A549 treated with AZD2906 at 1 μM for 4 hours (cell line): ENCODE measurements around the gene CFB. TPM values are rescaled to one million over a fixed set of nuclear protein-coding genes. Genes with fewer than 3 reads are reported as not detected.

Experiments used
- total RNA-seq: library from RNA; stranded (reverse); fragments of 200-300 nt; extraction: Qiagen RNA extraction; gene quantifications from 5 replicates; pipeline ENCODE4 v1.2.3, GENCODE V29; 2022

CFB gene
- total RNA-seq, result 1.3 to 3.0 TPM (median 2.0 TPM) in 5 replicates

GRCh38 chr6:31945507-31946369 lies at the start of gene CFB:
Gene CFB, plus strand, starts transcription at chr6:31946095. Its CDS starts 127 bp downstream, at chr6:31946222.

GRCh38 chr6:31897612-31898382 lies 48.1 kb upstream of the CFB start, which contains the start of gene EHMT2:
Gene EHMT2, minus strand, starts transcription at chr6:31897698. Its CDS starts 21 bp downstream, at chr6:31897677.

GRCh38 chr6:31901953-31902643 lies 43.8 kb upstream of the CFB start, which contains the start of gene ZBTB12:
Gene ZBTB12, minus strand, starts transcription at chr6:31902086. Its CDS starts 781 bp downstream, at chr6:31901305.

GRCh38 chr6:31927242-31927862 lies 18.5 kb upstream of the CFB start, which contains the start of gene C2:
Gene C2, plus strand, starts transcription at chr6:31927717. Its CDS starts 36 bp downstream, at chr6:31927753.

GRCh38 chr6:31958741-31959739 lies 13.1 kb downstream of the CFB start, which contains the start of the genes NELFE and SKIC2:
Gene NELFE, minus strand, starts transcription at chr6:31958971. Its CDS starts 525 bp downstream, at chr6:31958446.
Gene SKIC2, plus strand, starts transcription at chr6:31959175. Its CDS starts 18 bp downstream, at chr6:31959193.

GRCh38 chr6:31971993-31972708 lies 26.3 kb downstream of the CFB start, which contains the start of gene DXO:
Gene DXO, minus strand, starts transcription at chr6:31972138. Its CDS starts 463 bp downstream, at chr6:31971675.

GRCh38 chr6:31981744-31982143 lies 35.8 kb downstream of the CFB start, which contains the start of gene C4A:
Gene C4A, plus strand, starts transcription at chr6:31982057. Its CDS starts 51 bp downstream, at chr6:31982108.

Other genes with a start within 250 kb of the CFB start
- 14.2 to 17.5 TPM (median 16.7 TPM) in 5 replicates for gene ABHD16A, start 242.8 kb upstream of the CFB start, total RNA-seq
- not detected in 5 replicates for gene LY6G6F, start 239.2 kb upstream of the CFB start, total RNA-seq
- gene LY6G6D, start 230.7 kb upstream of the CFB start, total RNA-seq, result not detected in 5 replicates
- gene LY6G6C, start 224.3 kb upstream of the CFB start, total RNA-seq, result 0.08 to 0.14 TPM (median 0.09 TPM) in 3 of 5 replicates, not detected in the others
- gene MPIG6B, start 222.7 kb upstream of the CFB start, total RNA-seq, result not detected in 5 replicates
- gene DDAH2, start 216.8 kb upstream of the CFB start, total RNA-seq, result 25.2 to 32.8 TPM (median 28.6 TPM) in 5 replicates
- 467 to 486 TPM (median 475 TPM) in 5 replicates for gene CLIC1, start 209.6 kb upstream of the CFB start, total RNA-seq
- 10.5 to 14.8 TPM (median 11.7 TPM) in 5 replicates for gene MSH5, start 206.1 kb upstream of the CFB start, total RNA-seq
- gene SAPCD1, start 183.4 kb upstream of the CFB start, total RNA-seq, result 1.6 to 4.2 TPM (median 3.1 TPM) in 5 replicates
- gene VWA7, start 168.8 kb upstream of the CFB start, total RNA-seq, result 1.3 to 1.9 TPM (median 1.5 TPM) in 5 replicates
- 49.3 to 54.8 TPM (median 53.0 TPM) in 5 replicates for gene VARS1, start 150.3 kb upstream of the CFB start, total RNA-seq
- 43.6 to 61.8 TPM (median 59.8 TPM) in 5 replicates for gene LSM2, start 139.1 kb upstream of the CFB start, total RNA-seq
- 1.2 to 1.7 TPM (median 1.4 TPM) in 5 replicates for gene HSPA1L, start 130.8 kb upstream of the CFB start, total RNA-seq
- gene HSPA1A, start 130.6 kb upstream of the CFB start, total RNA-seq, result 132 to 240 TPM (median 186 TPM) in 5 replicates
- 94.0 to 169 TPM (median 135 TPM) in 5 replicates for gene HSPA1B, start 118.4 kb upstream of the CFB start, total RNA-seq
- 24.3 to 33.7 TPM (median 27.9 TPM) in 5 replicates for gene NEU1, start 83.3 kb upstream of the CFB start, total RNA-seq
- 0.05 TPM in 3 of 5 replicates, not detected in the others for gene SLC44A4, start 67.1 kb upstream of the CFB start, total RNA-seq
- gene EHMT2, start 48.4 kb upstream of the CFB start, total RNA-seq, result 21.5 to 29.0 TPM (median 26.5 TPM) in 5 replicates
- 2.9 to 4.5 TPM (median 3.8 TPM) in 5 replicates for gene ZBTB12, start 44.0 kb upstream of the CFB start, total RNA-seq
- 0.20 to 0.34 TPM (median 0.23 TPM) in 5 replicates for gene C2, start 18.4 kb upstream of the CFB start, total RNA-seq
- 73.0 to 92.7 TPM (median 76.9 TPM) in 5 replicates for gene NELFE, start 12.9 kb downstream of the CFB start, total RNA-seq
- gene SKIC2, start 13.1 kb downstream of the CFB start, total RNA-seq, result 19.9 to 23.7 TPM (median 22.8 TPM) in 5 replicates
- gene DXO, start 26.0 kb downstream of the CFB start, total RNA-seq, result 11.1 to 13.8 TPM (median 11.8 TPM) in 5 replicates
- gene C4A, start 36.0 kb downstream of the CFB start, total RNA-seq, result 0.80 to 1.1 TPM (median 0.93 TPM) in 5 replicates
- gene C4B, start 68.7 kb downstream of the CFB start, total RNA-seq, result 0.58 to 1.2 TPM (median 0.96 TPM) in 5 replicates
- 0.06 TPM in 1 of 5 replicates, not detected in the others for gene CYP21A2, start 92.3 kb downstream of the CFB start, total RNA-seq
- 0.48 to 0.71 TPM (median 0.56 TPM) in 5 replicates for gene TNXB, start 163.2 kb downstream of the CFB start, total RNA-seq
- gene ATF6B, start 182.2 kb downstream of the CFB start, total RNA-seq, result 27.8 to 35.4 TPM (median 34.3 TPM) in 5 replicates
- gene FKBPL, start 184.2 kb downstream of the CFB start, total RNA-seq, result 6.0 to 7.8 TPM (median 6.8 TPM) in 5 replicates
- 0.47 to 0.82 TPM (median 0.61 TPM) in 5 replicates for gene PRRT1, start 205.8 kb downstream of the CFB start, total RNA-seq
- 7.8 to 8.8 TPM (median 8.5 TPM) in 5 replicates for gene PPT2, start 208.0 kb downstream of the CFB start, total RNA-seq
- gene EGFL8, start 218.5 kb downstream of the CFB start, total RNA-seq, result 0.56 to 1.9 TPM (median 1.9 TPM) in 5 replicates
- gene AGPAT1, start 230.0 kb downstream of the CFB start, total RNA-seq, result 35.3 to 43.1 TPM (median 42.4 TPM) in 5 replicates
- 34.8 to 46.4 TPM (median 45.5 TPM) in 5 replicates for gene RNF5, start 232.3 kb downstream of the CFB start, total RNA-seq
- gene AGER, start 238.2 kb downstream of the CFB start, total RNA-seq, result 1.1 to 2.0 TPM (median 1.7 TPM) in 5 replicates
- gene PBX2, start 244.1 kb downstream of the CFB start, total RNA-seq, result 14.1 to 17.3 TPM (median 15.9 TPM) in 5 replicates
- 0.34 to 0.40 TPM (median 0.35 TPM) in 5 replicates for gene GPSM3, start 246.5 kb downstream of the CFB start, total RNA-seq